Muscle of arm (tissue), 14 donors: ENCODE data around the gene ZW10. TPM values are rescaled to one million over a fixed set of nuclear protein-coding genes. Genes with fewer than 3 reads are reported as not detected.
A peak's percentile ranks its signal among the peaks of the same experiment; 100 is the strongest.
"Not testable (repeated sequence)": the region's sequence is repeated elsewhere in the genome, so short reads cannot be mapped to it uniquely, and the experiment has no call there.

Experiments
- DNase-seq: peaks from one replicate; pipeline ENCODE4 v3.0.0-alpha.2; 2013
- long read RNA-seq, 11 donors: transcript quantifications; one replicate each; lab custom pipeline, GENCODE V29; 2026
- polyA plus RNA-seq, 12 donors: library from polyadenylated mRNA; unstranded; fragments of 120-200 nt; gene quantifications; one replicate each; pipeline ENCODE4 v1.2.1, GENCODE V29; 2013; ENCODE audit not compliant: insufficient read length in 12 of 12

Gene ZW10, protein sequence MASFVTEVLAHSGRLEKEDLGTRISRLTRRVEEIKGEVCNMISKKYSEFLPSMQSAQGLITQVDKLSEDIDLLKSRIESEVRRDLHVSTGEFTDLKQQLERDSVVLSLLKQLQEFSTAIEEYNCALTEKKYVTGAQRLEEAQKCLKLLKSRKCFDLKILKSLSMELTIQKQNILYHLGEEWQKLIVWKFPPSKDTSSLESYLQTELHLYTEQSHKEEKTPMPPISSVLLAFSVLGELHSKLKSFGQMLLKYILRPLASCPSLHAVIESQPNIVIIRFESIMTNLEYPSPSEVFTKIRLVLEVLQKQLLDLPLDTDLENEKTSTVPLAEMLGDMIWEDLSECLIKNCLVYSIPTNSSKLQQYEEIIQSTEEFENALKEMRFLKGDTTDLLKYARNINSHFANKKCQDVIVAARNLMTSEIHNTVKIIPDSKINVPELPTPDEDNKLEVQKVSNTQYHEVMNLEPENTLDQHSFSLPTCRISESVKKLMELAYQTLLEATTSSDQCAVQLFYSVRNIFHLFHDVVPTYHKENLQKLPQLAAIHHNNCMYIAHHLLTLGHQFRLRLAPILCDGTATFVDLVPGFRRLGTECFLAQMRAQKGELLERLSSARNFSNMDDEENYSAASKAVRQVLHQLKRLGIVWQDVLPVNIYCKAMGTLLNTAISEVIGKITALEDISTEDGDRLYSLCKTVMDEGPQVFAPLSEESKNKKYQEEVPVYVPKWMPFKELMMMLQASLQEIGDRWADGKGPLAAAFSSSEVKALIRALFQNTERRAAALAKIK
- 10 to 100 TPM in 11 of 12 donors, not detected in 1; 10.7 to 20.1 (median 17.5) TPM for polyA plus RNA-seq
- long read RNA-seq, donor 1, partial matches to known transcripts = 9 of 9 reads
- long read RNA-seq, donor 1, other reads (novel, unspliced or antisense) = 0 of 9 reads
- long read RNA-seq, donor 2, partial matches to known transcripts = 0 of 1 reads
- long read RNA-seq, donor 2, other reads (novel, unspliced or antisense) = 0 of 1 reads
- long read RNA-seq, donor 3 = 0 reads
- long read RNA-seq, donor 4 = 0 reads
- long read RNA-seq, donor 5 = 0 reads
- long read RNA-seq, donor 6 = 0 reads
- long read RNA-seq, donor 7 = 0 reads
- long read RNA-seq, donor 8, partial matches to known transcripts = 0 of 3 reads
- long read RNA-seq, donor 8, other reads (novel, unspliced or antisense) = 0 of 3 reads
- long read RNA-seq, donor 9 = 0 reads
- long read RNA-seq, donor 10, partial matches to known transcripts = 0 of 3 reads
- long read RNA-seq, donor 10, other reads (novel, unspliced or antisense) = 0 of 3 reads
- long read RNA-seq, donor 11, partial matches to known transcripts = 0 of 2 reads
- long read RNA-seq, donor 11, other reads (novel, unspliced or antisense) = 0 of 2 reads

DNA sequence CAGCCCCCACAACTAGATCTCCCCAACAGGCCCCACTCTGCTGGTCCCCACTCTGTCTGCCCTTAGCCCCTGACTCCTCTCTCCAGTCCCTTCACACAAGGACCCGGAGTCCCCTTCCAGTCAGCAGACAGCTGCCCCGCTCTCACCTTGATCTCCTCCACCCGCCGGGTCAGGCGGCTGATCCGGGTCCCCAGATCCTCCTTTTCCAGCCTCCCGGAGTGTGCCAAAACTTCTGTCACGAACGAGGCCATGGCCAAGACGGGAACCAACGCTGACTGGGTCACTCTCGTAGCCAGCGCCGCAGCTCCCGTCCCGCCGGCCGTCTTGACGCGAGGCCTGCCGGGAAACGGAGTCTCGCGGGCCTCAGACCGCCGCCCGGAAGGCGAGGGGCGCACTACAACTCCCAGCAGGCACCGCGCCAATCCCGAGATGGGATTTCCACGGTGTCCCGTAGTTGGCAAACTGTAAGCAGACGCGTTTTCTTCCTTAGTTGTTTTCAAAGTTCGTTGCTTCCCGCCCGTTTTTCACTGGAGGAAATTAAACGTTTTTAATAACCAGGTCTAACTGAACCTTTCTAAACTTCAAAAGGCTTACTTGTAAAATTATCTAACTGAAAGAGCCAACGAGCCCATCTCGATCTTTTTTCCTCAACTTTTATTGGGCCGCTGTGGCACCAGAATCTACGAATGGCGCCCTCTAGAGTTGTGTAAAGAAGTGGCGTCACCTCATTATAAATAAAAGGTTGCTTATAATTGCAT, at the start of gene ZW10:
Gene ZW10 (minus strand): TSS at position 277 of the 758 bp plus-strand sequence. CDS start 26 bp downstream, at position 251.
- peak; percentile 99 for DNase-seq

- DNase-seq = no peak
Measured at GRCh38 chr11:113818426-113818825, 44.9 kb upstream of the ZW10 start.

GRCh38 chr11:113817626-113818025, 44.1 kb upstream of the ZW10 start:
- no peak for DNase-seq

DNA sequence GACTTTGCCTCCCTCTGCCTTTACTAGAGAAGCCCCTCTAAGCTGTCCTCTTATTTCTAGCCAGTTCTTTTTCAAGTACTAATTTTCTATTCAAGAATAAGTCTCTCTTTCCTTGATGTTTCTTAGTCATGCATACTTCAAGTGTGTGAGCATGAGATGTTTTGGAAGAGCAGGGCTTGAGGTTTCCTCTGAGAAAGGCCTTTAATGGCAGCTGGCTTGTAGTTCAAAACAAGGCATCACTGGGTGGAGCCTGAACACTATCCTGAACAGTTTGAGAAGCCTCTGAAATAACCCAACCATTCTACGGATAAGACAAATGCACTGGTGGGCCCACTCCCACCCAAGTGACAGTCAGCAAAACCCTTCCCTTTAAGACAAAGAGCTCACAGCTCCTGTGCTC, 43.7 kb upstream of the ZW10 start:
- no peak for DNase-seq

DNA sequence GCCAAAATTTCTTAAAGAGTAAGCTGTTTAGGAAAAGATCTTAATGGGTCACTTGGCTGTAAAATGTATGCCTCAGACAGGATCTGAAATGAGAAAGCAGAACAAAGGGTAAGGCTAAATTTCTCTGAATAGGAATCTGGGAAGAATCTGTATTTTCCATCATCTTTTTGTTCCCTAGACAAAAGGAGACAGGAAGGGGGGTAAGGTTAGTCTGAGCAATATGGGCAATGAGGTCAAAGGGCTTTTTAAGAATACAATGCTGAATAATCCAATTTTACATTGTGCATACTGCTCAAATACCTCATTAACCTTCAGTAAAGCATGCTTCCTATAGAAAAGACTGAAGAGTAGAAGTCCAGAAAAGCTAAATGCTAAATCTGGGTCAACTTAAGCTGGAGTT, 40.7 kb upstream of the ZW10 start:
- no peak for DNase-seq

DNA sequence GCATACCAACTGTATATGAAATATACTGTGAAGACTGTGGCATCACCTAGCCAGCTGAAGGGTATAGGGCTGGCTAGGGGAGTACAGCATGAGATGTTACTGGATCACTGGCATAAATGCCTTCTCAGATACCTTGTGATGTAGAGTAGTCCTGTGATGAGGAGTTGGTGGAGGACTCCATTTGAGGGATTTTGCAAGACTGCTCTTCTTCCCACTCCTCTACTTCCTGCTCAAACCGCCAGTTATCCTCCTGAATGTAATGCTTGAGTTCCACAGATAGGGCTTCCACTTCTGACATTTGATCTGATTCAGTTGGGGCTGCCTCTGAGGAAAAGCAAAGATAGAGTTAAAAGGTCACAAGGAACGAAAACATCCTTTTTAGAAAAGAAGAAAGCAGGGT, 35.4 kb upstream of the ZW10 start:
- DNase-seq = no peak

GRCh38 chr11:113806406-113806805, 32.9 kb upstream of the ZW10 start:
- DNase-seq = no peak

GRCh38 chr11:113805640-113806039, 32.1 kb upstream of the ZW10 start:
- no peak for DNase-seq

DNA sequence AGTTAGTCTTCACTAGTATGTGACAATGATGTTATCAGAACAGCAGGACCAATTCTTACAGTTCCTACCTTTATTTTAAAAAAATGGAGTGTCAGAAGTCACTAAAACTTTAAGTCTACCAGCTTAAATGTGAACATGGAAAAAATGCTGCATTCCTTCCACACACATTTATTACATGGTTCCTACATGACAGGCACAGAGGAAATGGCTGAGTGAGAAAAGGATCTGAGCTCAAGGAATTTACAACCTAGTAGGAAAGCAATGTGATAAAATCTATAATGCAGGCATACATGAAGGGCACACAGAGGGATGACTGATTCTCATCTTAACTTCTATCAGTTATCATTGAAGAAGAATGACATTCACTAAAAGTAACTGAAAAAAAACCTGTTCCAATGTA, 29.1 kb upstream of the ZW10 start:
- DNase-seq = no peak

DNA sequence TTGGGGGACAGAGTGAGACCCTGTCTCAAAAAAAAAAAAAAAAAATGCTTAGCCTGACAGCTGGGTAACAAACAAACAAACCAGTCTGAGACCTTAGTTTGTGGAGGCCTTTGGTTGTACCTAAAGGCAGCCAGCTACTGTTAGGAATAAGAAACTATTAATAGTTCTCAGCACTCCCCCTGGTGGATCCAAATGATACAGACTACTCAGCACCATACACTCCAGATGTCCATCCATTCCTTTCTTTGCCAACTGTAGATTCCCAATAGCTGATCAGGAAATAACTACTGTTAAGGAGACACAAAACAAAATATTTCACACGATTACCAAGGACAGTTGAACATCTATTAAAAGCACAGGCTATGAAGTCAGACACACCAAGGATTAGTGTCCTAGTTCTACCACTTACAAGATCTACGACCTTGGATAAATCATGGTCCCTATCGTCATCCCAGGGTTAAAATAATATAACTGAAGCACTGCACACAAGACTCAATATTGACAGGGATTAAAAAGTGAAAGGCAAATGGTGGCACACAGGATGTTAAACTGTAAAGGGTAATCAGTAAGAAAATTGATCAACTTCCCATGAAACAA, 23.3 kb upstream of the ZW10 start:
- peak; percentile 29 for DNase-seq

GRCh38 chr11:113789675-113790320, 16.3 kb upstream of the ZW10 start:
- no peak for DNase-seq

GRCh38 chr11:113789016-113789415, 15.5 kb upstream of the ZW10 start:
- DNase-seq = not testable (repeated sequence)

DNA sequence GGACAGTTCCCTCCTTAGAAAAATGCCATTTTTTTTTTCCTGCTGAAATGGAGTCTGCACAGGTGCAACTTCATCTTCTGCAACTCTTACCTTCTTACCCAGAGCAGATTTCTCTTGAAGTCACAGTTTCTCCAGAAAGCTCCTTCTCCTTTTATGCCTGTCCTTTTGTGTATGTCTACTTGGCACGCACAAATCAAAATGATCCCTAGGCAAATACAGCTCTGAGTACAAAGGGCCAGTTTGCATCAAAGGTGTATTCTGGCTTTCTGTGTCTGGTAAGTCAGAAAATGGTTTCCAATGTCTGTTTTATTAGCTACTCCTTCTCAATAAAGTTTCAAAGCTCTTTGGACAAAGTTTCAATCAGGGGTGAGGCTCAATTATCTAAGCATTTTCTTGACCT, 8.6 kb upstream of the ZW10 start:
- DNase-seq = no peak

GRCh38 chr11:113781682-113782081, 8.2 kb upstream of the ZW10 start:
- DNase-seq = no peak

- no peak for DNase-seq
Measured at GRCh38 chr11:113779496-113779895, 6.0 kb upstream of the ZW10 start, which contains the start of gene CLDN25. Gene CLDN25 (plus strand): TSS chr11:113779796. CDS start chr11:113779796, 0 bp downstream.

- DNase-seq = peak; percentile 12
Measured at GRCh38 chr11:113778111-113778910, 4.8 kb upstream of the ZW10 start.

DNA sequence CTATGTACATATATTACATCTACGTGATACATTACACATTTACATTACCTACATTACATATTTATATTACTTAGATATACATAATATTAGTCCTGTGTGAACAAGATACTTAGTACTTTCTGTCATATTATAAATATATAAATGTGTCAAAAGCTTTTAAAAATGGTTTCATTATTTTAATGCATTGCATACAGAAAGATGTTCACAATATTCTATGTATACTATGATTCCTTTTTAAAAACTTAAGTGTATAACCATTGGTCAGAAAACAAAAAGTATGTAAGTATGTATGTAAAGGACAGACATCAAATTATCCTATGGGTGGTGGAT, 647 bp upstream of the ZW10 start:
- DNase-seq = no peak

- no peak for DNase-seq
Measured at GRCh38 chr11:113773092-113773415, 438 bp downstream of the ZW10 start.

DNA sequence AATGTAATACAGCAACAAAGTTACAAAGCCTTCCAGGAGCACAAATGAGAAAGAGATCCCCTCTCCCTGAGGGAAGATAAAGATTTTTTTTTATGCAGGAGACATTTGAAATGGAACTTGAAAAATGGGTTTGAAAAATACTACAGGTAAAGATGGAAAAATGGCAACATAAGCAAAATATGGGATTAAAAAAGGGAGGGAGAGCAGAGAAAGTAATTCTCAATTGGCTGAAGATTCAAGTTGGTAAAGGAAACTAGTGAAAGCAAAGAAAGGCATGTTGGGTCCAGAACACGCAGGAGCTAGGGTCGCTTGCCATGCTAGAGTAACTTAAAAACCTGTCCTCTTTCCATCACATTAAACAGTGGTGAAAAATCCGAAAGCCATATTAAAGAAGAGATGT, 1.5 kb downstream of the ZW10 start:
- DNase-seq = no peak
